ENCODE measurements around the gene PSENEN.

PSENEN gene

GRCh38 chr19:35710784-35711723 is 34.4 kb upstream of the PSENEN start:
- DNase-seq (ENCODE audit: low read depth, low spot score) = no peak
- H3K27ac ChIP-seq = no peak overlapping the region
- no peak overlapping the region for H3K9ac ChIP-seq (ENCODE audit: insufficient read length)
- H3K9me3 ChIP-seq (ENCODE audit: low read depth, low read length) = no peaks in the 10 kb centered on the region
- H3K36me3 ChIP-seq (ENCODE audit: insufficient read depth, low read length) = no peaks in the 10 kb centered on the region
- no peak overlapping the region for H3K4me3 ChIP-seq
- TF ChIP-seq POLR2AphosphoS5 (IDR thresholded peaks at IDR 0.05; ENCODE audit: borderline replicate concordance, low read depth, low read length) = no peak
- TF ChIP-seq EZH2 (IDR thresholded peaks at IDR 0.05) = no peak
- no peak for TF ChIP-seq FOXP2 (optimal IDR thresholded peaks at IDR 0.05; ENCODE audit: control extremely low read depth, extremely low read length, insufficient read depth)

DNA sequence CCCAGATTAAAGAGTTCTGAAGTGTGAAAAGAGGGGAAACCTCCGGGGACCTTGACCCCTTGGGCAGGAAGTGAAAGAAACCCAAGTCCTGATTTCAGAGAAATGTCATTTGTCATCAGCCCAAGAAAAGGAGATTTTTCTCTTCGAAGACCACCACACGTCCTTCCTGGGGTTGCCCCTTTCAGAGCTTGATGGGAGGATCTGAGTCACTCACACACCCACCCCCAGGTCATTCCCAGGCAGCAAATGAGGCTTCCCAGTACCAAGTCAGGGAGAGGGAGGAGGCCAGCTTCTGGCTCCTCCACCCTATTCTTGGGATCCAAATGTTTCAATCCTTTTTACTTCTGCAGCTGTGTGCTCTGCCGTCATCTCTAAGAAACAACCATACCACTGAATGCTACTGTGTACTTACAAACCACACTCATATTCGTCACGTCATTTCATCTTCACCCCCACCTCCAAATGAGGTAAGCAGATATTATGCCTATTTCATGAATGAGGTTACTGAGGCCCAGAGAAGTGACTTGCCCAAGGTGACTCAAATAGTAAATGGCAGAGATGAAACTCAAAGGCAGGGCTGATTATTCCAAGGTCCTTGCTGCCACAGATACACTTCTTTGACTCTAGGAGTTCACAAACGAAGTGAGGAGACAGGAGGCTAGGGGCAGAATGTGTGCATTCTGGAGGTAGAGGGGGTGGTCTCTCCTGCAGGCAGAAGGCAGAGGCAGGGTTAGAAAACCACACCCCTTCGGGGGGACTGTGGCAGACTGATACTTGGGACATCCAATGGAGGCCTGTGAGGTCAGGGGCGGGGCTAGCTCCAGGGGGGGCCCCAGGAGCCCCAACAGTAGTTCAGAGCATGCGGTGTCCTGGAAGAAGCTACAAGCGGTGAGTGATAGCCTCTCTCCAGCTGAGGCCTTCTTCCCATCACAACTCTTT is 32.6 kb upstream of the PSENEN start:
- no peak overlapping the region for H3K9ac ChIP-seq (ENCODE audit: insufficient read length)
- H3K9me3 ChIP-seq (ENCODE audit: low read depth, low read length) = no peaks in the 10 kb centered on the region
- H3K36me3 ChIP-seq (ENCODE audit: insufficient read depth, low read length) = no peaks in the 10 kb centered on the region
- H3K4me3 ChIP-seq = no peak overlapping the region
- no peak overlapping the region for H3K27ac ChIP-seq
- no peak for DNase-seq (ENCODE audit: low read depth, low spot score)
- no peak for TF ChIP-seq POLR2AphosphoS5 (IDR thresholded peaks at IDR 0.05; ENCODE audit: borderline replicate concordance, low read depth, low read length)
- no peak for TF ChIP-seq EZH2 (IDR thresholded peaks at IDR 0.05)
- TF ChIP-seq FOXP2 (optimal IDR thresholded peaks at IDR 0.05; ENCODE audit: control extremely low read depth, extremely low read length, insufficient read depth) = no peak

DNA sequence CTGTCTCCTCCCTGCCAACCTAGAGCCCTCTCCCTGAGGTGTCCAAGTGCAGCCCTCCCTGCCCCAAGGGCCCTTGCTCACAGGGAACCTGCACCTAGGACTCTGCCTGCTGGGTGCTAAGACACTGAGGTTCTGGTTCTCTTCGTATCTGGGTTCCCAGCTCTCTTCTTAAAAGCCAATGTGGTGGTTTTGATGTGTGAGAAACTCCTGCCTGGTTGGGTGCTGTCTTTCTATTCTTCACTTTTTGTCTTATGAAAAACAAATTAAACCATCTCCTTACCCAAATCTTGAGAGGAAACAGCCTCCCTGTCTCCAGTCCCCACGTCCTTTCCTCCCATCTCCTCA is 32.0 kb upstream of the PSENEN start:
- H3K4me3 ChIP-seq = no peak overlapping the region
- no peak for TF ChIP-seq FOXP2 (optimal IDR thresholded peaks at IDR 0.05; ENCODE audit: control extremely low read depth, extremely low read length, insufficient read depth)
- TF ChIP-seq POLR2AphosphoS5 (IDR thresholded peaks at IDR 0.05; ENCODE audit: borderline replicate concordance, low read depth, low read length) = no peak
- no peak for TF ChIP-seq EZH2 (IDR thresholded peaks at IDR 0.05)
- no peak overlapping the region for H3K9ac ChIP-seq (ENCODE audit: insufficient read length)

GRCh38 chr19:35713904-35714495 is 31.5 kb upstream of the PSENEN start:
- Histone ChIP-seq H3K4me3 (no peak overlapping the region), H3K36me3 (ENCODE audit: insufficient read depth, low read length) (no peaks in the 10 kb centered on the region), H3K9ac (ENCODE audit: insufficient read length) (no peak overlapping the region), H3K27ac (no peak overlapping the region), H3K9me3 (ENCODE audit: low read depth, low read length) (no peaks in the 10 kb centered on the region)
- TF ChIP-seq EZH2 (IDR thresholded peaks at IDR 0.05) (no peak), POLR2AphosphoS5 (IDR thresholded peaks at IDR 0.05; ENCODE audit: borderline replicate concordance, low read depth, low read length) (no peak), FOXP2 (optimal IDR thresholded peaks at IDR 0.05; ENCODE audit: control extremely low read depth, extremely low read length, insufficient read depth) (no peak)
- DNase-seq (ENCODE audit: low read depth, low spot score) = no peak

More for the DNA sequence above, 32.0 kb upstream of the PSENEN start:
- no peak for DNase-seq (ENCODE audit: low read depth, low spot score)
- no peaks in the 10 kb centered on the region for H3K36me3 ChIP-seq (ENCODE audit: insufficient read depth, low read length)
- no peaks in the 10 kb centered on the region for H3K9me3 ChIP-seq (ENCODE audit: low read depth, low read length)
- no peak overlapping the region for H3K27ac ChIP-seq

DNA sequence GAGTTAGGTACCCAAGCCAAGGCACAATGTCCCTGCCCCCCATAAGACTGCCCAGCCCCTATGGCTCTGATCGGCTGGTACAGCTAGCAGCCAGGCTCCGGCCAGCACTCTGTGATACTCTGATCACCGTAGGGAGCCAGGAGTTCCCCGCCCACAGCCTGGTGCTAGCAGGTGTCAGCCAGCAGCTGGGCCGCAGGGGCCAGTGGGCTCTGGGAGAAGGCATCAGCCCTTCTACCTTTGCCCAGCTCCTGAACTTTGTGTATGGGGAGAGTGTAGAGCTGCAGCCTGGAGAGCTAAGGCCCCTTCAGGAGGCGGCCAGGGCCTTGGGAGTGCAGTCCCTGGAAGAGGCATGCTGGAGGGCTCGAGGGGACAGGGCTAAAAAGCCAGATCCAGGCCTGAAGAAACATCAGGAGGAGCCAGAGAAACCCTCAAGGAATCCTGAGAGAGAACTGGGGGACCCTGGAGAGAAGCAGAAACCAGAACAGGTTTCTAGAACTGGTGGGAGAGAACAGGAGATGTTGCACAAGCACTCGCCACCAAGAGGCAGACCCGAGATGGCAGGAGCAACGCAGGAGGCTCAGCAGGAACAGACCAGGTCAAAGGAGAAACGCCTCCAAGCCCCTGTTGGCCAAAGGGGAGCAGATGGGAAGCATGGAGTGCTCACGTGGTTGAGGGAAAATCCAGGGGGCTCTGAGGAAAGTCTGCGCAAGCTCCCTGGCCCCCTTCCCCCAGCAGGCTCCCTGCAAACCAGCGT is 30.7 kb upstream of the PSENEN start:
- Histone ChIP-seq H3K9ac (ENCODE audit: insufficient read length) (no peak overlapping the region), H3K9me3 (ENCODE audit: low read depth, low read length) (no peaks in the 10 kb centered on the region), H3K36me3 (ENCODE audit: insufficient read depth, low read length) (peaks cover 3% of the 10 kb centered on the region; the same call in 1 of the 2 replicates), H3K27ac (no peak overlapping the region), H3K4me3 (no peak overlapping the region)
- no peak for TF ChIP-seq FOXP2 (optimal IDR thresholded peaks at IDR 0.05; ENCODE audit: control extremely low read depth, extremely low read length, insufficient read depth)
- no peak for TF ChIP-seq POLR2AphosphoS5 (IDR thresholded peaks at IDR 0.05; ENCODE audit: borderline replicate concordance, low read depth, low read length)
- no peak for TF ChIP-seq EZH2 (IDR thresholded peaks at IDR 0.05)
- no peak for DNase-seq (ENCODE audit: low read depth, low spot score)

DNA sequence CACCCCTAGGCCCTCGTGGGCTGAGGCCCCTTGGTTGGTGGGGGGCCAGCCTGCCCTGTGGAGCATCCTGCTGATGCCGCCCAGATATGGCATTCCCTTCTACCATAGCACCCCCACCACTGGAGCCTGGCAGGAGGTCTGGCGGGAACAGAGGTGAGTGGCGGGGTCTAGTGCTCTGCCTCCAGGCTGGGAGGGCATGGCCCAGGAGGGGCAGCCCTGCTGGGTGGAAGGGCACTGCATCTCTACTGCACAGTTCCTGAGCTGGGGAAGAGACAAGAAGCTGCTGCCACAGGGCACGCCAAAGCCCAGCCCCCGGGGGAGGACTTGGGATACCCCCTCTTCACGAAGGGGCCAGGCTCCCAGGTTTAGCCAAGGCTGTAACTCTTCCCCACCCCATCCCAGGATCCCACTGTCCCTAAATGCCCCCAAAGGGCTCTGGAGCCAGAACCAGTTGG is 30.1 kb upstream of the PSENEN start:
- no peak overlapping the region for H3K9ac ChIP-seq (ENCODE audit: insufficient read length)
- DNase-seq (ENCODE audit: low read depth, low spot score) = no peak
- H3K27ac ChIP-seq = no peak overlapping the region
- H3K9me3 ChIP-seq (ENCODE audit: low read depth, low read length) = no peaks in the 10 kb centered on the region
- no peak overlapping the region for H3K4me3 ChIP-seq
- TF ChIP-seq FOXP2 (optimal IDR thresholded peaks at IDR 0.05; ENCODE audit: control extremely low read depth, extremely low read length, insufficient read depth) = no peak
- TF ChIP-seq POLR2AphosphoS5 (IDR thresholded peaks at IDR 0.05; ENCODE audit: borderline replicate concordance, low read depth, low read length) = no peak
- TF ChIP-seq EZH2 (IDR thresholded peaks at IDR 0.05) = no peak
- H3K36me3 ChIP-seq (ENCODE audit: insufficient read depth, low read length) = peaks cover 7% of the 10 kb centered on the region; the same call in 1 of the 2 replicates

DNA sequence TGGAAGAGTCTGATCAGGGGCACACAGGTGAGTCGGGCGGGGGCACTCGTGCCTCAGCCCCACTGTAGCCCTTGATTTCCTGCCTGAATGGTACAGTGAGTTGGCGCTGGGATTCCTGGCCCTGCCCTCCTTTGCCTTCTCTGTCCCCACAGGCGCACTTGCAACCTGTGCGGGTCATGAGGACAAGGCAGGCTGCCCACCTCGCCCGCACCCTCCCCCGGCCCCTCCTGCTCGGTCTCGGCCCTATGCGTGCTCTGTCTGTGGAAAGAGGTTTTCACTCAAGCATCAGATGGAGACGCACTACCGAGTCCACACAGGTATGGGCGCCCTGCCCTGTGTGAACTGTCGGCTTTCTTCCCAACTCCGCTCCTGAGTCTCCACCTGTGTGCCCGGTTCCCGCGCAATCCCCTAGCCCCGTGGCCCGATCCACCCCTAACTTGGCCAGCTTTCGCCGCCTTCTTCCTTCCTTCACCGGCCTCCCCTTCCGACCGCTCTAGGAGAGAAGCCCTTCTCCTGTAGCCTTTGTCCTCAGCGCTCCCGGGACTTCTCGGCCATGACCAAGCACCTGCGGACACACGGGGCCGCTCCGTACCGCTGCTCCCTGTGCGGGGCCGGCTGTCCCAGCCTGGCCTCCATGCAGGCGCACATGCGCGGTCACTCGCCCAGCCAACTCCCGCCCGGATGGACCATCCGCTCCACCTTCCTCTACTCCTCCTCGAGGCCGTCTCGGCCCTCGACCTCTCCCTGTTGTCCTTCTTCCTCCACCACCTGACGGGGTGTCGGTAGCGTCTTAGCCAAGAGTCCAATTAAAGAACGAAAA is 29.3 kb upstream of the PSENEN start:
- H3K4me3 ChIP-seq = peak overlapping the region; percentile 93
- H3K9me3 ChIP-seq (ENCODE audit: low read depth, low read length) = no peaks in the 10 kb centered on the region
- H3K27ac ChIP-seq = no peak overlapping the region
- H3K9ac ChIP-seq (ENCODE audit: insufficient read length) = no peak overlapping the region
- TF ChIP-seq POLR2AphosphoS5 (IDR thresholded peaks at IDR 0.05; ENCODE audit: borderline replicate concordance, low read depth, low read length) (no peak), FOXP2 (optimal IDR thresholded peaks at IDR 0.05; ENCODE audit: control extremely low read depth, extremely low read length, insufficient read depth) (no peak), EZH2 (IDR thresholded peaks at IDR 0.05) (no peak)
- peaks cover 7% of the 10 kb centered on the region; the same call in 1 of the 2 replicates for H3K36me3 ChIP-seq (ENCODE audit: insufficient read depth, low read length)
- DNase-seq (ENCODE audit: low read depth, low spot score) = no peak

Measured in SK-N-MC (cell line).